ENCODE results near the gene RAD51D. TPM values are rescaled to one million over a fixed set of nuclear protein-coding genes. Genes with fewer than 3 reads are reported as not detected.
"Not testable (repeated sequence)": the region's sequence is repeated elsewhere in the genome, so short reads cannot be mapped to it uniquely, and the experiment has no call there.

The RAD51D gene
- total RNA-seq, 1 donor from 2014 or later, result 34.9 TPM

DNA sequence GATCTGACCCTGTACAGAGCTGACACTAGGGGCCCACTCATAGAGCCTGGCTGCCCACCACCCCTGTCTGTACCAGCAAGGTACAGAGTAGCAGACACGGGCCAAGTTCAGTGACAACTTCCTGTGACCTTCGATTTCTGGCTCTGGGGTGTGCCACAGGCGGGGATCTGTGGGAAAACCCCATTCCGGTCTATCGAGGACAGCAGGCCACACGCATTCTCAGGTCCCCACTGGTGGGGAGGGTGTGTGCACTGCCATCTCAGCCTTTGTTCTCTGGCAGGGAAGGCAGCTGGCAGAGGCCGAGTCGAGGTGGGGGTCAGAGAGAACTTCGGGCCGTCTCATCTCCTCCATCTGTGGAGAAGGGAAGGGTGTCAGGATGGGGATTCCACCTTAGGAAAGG, 12.4 kb upstream of the RAD51D start:
- H3K36me3 Mint-ChIP-seq (ENCODE audit: low read depth), result peaks cover 56% of the 10 kb centered on the region
- H3K4me3 Mint-ChIP-seq, result no peak overlapping the region
- intact Hi-C loops (cut with micrococcal nuclease), result no loop called here
- DNase-seq (ENCODE audit: low spot score), result no peak
- no peaks in the 10 kb centered on the region for H3K9me3 Mint-ChIP-seq
- H3K4me1 Mint-ChIP-seq (ENCODE audit: low read depth), result peaks cover 11% of the 10 kb centered on the region
- no peak overlapping the region for H3K27ac Mint-ChIP-seq
- no peaks in the 10 kb centered on the region for H3K27me3 Mint-ChIP-seq (ENCODE audit: insufficient read depth)

DNA sequence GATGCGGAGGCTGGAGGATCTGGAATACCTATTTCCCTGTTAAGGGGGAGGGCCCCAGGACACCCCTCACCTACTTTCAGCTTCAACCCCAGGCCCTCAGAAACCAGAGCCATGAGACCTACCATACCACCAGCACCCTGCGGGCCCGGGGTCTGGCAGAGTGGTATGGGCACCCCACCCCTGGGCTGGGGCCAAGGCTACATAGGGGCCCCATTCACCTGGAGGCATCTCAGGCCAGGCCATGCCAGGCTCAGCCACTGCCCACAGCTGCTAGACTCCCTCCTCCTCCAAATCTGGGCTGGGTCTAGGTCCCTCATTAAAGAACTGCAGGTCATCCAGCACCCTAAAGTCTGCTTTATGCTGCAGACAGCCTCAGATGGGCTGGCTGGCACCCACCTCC, 10.7 kb upstream of the RAD51D start:
- Mint-ChIP-seq H3K27ac (no peak overlapping the region), H3K4me1 (ENCODE audit: low read depth) (peaks cover 6% of the 10 kb centered on the region), H3K9me3 (no peaks in the 10 kb centered on the region), H3K27me3 (ENCODE audit: insufficient read depth) (no peaks in the 10 kb centered on the region), H3K4me3 (no peak overlapping the region), H3K36me3 (ENCODE audit: low read depth) (peaks cover 41% of the 10 kb centered on the region)
- DNase-seq (ENCODE audit: low spot score), result no peak
- intact Hi-C loops (cut with micrococcal nuclease), result no loop called here

GRCh38 chr17:35129973-35130351, 10.3 kb upstream of the RAD51D start:
- H3K4me3 Mint-ChIP-seq, result no peak overlapping the region
- H3K9me3 Mint-ChIP-seq, result no peaks in the 10 kb centered on the region
- no peak overlapping the region for H3K27ac Mint-ChIP-seq
- peaks cover 6% of the 10 kb centered on the region for H3K4me1 Mint-ChIP-seq (ENCODE audit: low read depth)
- DNase-seq (ENCODE audit: low spot score), result no peak
- peaks cover 37% of the 10 kb centered on the region for H3K36me3 Mint-ChIP-seq (ENCODE audit: low read depth)
- intact Hi-C loops (cut with micrococcal nuclease), result no loop called here
- H3K27me3 Mint-ChIP-seq (ENCODE audit: insufficient read depth), result no peaks in the 10 kb centered on the region

DNA sequence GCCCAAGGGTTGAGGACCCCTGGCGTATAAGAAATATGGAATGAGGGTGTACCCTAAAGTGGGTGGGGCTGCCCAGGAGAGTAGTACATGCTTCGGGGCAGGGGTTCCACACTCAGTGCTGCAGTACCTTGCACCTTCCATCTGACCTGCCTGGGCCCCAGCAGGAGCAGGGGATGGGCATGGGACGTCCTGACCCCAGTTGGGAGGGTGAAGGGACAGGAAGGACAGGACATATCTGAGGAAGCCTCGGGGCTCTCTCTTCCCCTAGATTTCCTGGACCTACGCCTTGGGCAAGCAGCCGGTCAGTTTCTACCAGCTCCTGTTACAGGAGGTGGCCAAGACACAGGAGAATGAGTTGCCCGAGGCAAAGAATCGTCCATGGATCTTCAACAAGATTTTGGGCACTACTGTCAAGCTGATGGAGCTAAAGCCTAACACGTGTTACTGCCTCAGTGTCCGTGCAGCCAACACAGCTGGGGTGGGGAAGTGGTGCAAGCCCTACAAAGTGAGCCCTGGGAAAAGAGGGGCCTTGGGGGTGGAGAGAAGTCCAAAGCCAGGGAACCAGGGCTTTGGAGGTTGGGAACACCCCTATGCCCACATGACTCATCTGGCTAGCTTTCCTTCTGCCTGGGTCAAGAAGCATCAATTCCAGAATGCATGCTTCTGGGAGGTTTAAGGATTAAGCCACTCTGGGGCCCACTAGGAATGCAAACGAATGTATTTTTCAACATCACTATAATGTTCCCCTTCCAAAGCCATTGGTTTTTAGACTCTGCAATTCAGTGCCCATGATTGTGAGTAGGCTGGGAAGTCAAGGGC, 9.7 kb upstream of the RAD51D start:
- Mint-ChIP-seq H3K36me3 (ENCODE audit: low read depth) (peaks cover 33% of the 10 kb centered on the region), H3K4me3 (no peak overlapping the region), H3K27ac (no peak overlapping the region), H3K27me3 (ENCODE audit: insufficient read depth) (no peaks in the 10 kb centered on the region), H3K9me3 (no peaks in the 10 kb centered on the region), H3K4me1 (ENCODE audit: low read depth) (peaks cover 6% of the 10 kb centered on the region)
- DNase-seq (ENCODE audit: low spot score), result no peak
- intact Hi-C loops (cut with micrococcal nuclease), result no loop called here

DNA sequence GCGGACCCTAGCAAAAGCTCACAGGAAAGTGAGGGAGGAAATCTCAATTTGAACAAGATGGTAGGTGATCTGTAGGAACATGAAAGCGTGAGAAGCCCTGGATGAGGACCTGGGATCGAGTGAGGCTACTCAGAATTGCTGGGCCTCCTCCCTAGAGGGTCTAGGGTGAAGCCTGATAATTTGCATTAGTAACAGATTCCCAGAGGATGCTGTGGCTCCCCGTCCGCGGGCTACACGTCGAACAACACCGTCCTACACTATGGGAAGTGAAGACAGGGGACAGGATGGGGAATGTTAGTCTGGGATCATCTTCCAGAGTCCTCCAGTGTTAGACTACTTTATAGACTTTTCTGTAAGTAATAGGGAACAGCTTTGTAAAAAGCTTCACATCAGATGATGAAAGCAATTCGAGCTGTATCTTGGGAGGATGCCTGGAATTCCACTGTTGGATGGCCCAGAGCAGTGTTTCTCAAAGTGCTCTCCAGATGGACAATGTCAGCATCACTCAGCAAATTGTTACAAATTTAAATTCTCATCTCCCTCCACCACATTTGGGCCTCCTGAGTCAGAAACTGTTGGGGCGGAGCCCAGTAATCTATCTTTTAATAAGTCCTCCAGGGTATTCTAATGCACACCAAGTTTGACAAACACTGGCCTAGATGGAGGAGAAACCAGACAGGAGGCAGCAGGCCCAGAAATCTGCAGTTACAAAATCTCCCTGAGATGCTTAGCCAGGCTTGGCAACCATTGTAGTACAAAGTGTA, 8.3 kb upstream of the RAD51D start:
- no peak overlapping the region for H3K27ac Mint-ChIP-seq
- intact Hi-C loops (cut with micrococcal nuclease), result no loop called here
- H3K4me1 Mint-ChIP-seq (ENCODE audit: low read depth), result peaks cover 6% of the 10 kb centered on the region
- DNase-seq (ENCODE audit: low spot score), result no peak
- no peaks in the 10 kb centered on the region for H3K27me3 Mint-ChIP-seq (ENCODE audit: insufficient read depth)
- no peaks in the 10 kb centered on the region for H3K9me3 Mint-ChIP-seq
- peaks cover 20% of the 10 kb centered on the region for H3K36me3 Mint-ChIP-seq (ENCODE audit: low read depth)
- H3K4me3 Mint-ChIP-seq, result no peak overlapping the region

GRCh38 chr17:35121315-35121714, 1.7 kb upstream of the RAD51D start, which contains the start of gene FNDC8:
FNDC8 (plus strand) TSS chr17:35121615; CDS start chr17:35121694, 79 bp downstream.
- Mint-ChIP-seq H3K36me3 (ENCODE audit: low read depth) (peaks cover 5% of the 10 kb centered on the region), H3K4me1 (ENCODE audit: low read depth) (peaks cover 16% of the 10 kb centered on the region), H3K4me3 (peak within 1 kb of the TSS; percentile 56), H3K27me3 (ENCODE audit: insufficient read depth) (no peaks in the 10 kb centered on the region), H3K9me3 (no peaks in the 10 kb centered on the region), H3K27ac (peak within 1 kb of the TSS; percentile 52)
- DNase-seq (ENCODE audit: low spot score), result no peak
- intact Hi-C loops (cut with micrococcal nuclease), result no loop called here

DNA sequence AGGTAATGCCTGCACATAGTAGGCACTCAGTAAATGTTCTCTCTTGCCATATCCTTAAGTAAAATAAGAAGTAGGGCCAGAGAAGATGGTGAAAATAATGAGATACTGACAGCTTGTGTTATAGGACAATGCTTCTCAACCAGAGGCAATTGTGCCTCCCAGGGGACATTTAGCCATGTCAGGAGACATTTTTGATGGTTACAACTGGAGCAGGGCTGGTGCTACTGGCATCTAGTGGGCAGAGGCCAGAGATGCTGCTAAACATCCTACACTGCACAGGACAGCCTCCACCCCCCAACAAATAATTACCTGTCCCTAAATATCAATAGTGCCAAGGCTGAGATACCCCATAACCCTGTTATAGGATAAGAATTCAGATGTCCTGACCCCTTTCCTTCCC, 1.7 kb downstream of the RAD51D start:
- H3K4me3 Mint-ChIP-seq, result peak overlapping the region; percentile 88
- DNase-seq (ENCODE audit: low spot score), result peak; percentile 16
- H3K4me1 Mint-ChIP-seq (ENCODE audit: low read depth), result peaks cover 36% of the 10 kb centered on the region
- intact Hi-C loops (cut with micrococcal nuclease), result loop anchor here (1.0 kb wide), 1 partner anchor 698 kb away; no protein-coding TSS in a partner anchor
- H3K36me3 Mint-ChIP-seq (ENCODE audit: low read depth), result peaks cover 13% of the 10 kb centered on the region
- H3K27ac Mint-ChIP-seq, result peak overlapping the region; percentile 18
- H3K27me3 Mint-ChIP-seq (ENCODE audit: insufficient read depth), result no peaks in the 10 kb centered on the region
- no peaks in the 10 kb centered on the region for H3K9me3 Mint-ChIP-seq

DNA sequence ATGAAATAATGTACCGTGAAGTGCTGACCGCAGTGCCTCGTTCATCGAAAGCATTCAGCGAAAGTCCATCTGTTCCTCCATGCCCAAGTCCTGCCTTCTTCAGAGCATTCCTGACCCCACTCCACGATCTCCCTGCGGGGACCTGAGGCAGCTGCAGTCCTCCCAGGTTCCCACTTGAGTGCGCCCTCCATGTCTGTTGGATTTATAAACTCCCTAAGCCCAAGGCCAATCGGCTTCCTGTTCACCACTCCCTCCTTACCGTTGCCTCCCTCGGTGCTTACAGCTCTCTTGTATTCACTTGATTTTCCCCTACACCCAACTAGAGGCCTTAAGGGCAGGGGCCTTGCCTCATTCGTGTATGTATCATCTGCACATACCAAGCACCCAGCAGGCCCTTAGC, 2.8 kb downstream of the RAD51D start:
- Mint-ChIP-seq H3K4me3 (no peak overlapping the region), H3K36me3 (ENCODE audit: low read depth) (peaks cover 13% of the 10 kb centered on the region), H3K27ac (no peak overlapping the region), H3K27me3 (ENCODE audit: insufficient read depth) (no peaks in the 10 kb centered on the region), H3K9me3 (no peaks in the 10 kb centered on the region), H3K4me1 (ENCODE audit: low read depth) (peaks cover 40% of the 10 kb centered on the region)
- DNase-seq (ENCODE audit: low spot score), result no peak
- intact Hi-C loops (cut with micrococcal nuclease), result no loop called here

- H3K27ac Mint-ChIP-seq; intact Hi-C loops (cut with micrococcal nuclease): not testable (repeated sequence)
Measured at GRCh38 chr17:35110791-35111190, 8.9 kb downstream of the RAD51D start.

DNA sequence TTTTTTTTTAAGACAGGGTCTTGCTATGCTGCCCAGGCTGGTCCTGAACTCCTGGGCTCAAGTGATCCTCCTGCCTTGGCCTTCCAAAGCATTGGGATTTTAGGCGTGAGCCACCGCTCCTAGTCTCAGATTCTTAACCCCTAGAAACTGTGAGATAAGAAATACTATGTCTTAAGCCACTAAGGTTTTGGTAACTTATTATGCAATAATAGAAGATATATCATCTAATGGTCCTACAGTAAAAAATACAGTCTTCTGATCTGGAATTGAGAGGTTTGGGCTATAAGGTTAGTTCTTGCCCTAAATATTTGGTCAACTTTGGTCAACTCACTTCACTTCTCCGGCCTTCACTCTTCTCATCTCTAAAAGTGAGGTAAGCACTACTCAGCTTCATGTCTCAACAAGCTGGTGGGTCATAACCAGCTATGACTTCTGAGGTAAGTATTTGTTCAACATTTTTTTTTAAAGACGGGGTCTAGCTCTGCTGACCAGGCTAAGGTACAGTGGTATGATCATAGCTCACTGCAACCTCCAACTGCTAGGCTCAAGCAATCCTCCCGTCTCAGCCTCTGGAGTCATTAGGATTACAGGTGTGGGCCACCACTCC, 14.7 kb downstream of the RAD51D start:
- Mint-ChIP-seq H3K4me1 (ENCODE audit: low read depth) (no peaks in the 10 kb centered on the region), H3K27me3 (ENCODE audit: insufficient read depth) (no peaks in the 10 kb centered on the region), H3K4me3 (no peak overlapping the region), H3K36me3 (ENCODE audit: low read depth) (peaks cover 34% of the 10 kb centered on the region), H3K27ac (no peak overlapping the region), H3K9me3 (no peaks in the 10 kb centered on the region)
- intact Hi-C loops (cut with micrococcal nuclease), result no loop called here
- no peak for DNase-seq (ENCODE audit: low spot score)

More at GRCh38 chr17:35110791-35111190, 8.9 kb downstream of the RAD51D start:
- DNase-seq (ENCODE audit: low spot score); H3K9me3 Mint-ChIP-seq; H3K4me3 Mint-ChIP-seq; H3K27me3 Mint-ChIP-seq (ENCODE audit: insufficient read depth): not testable (repeated sequence)
- Mint-ChIP-seq H3K36me3 (ENCODE audit: low read depth) (peaks cover 25% of the 10 kb centered on the region), H3K4me1 (ENCODE audit: low read depth) (peaks cover 19% of the 10 kb centered on the region)

GRCh38 chr17:35103271-35103670, 16.4 kb downstream of the RAD51D start:
- no peak for DNase-seq (ENCODE audit: low spot score)
- intact Hi-C loops (cut with micrococcal nuclease), result no loop called here
- Mint-ChIP-seq H3K27ac (no peak overlapping the region), H3K27me3 (ENCODE audit: insufficient read depth) (no peaks in the 10 kb centered on the region), H3K9me3 (no peaks in the 10 kb centered on the region), H3K4me1 (ENCODE audit: low read depth) (no peaks in the 10 kb centered on the region), H3K4me3 (no peak overlapping the region), H3K36me3 (ENCODE audit: low read depth) (peaks cover 38% of the 10 kb centered on the region)

- no peak for DNase-seq (ENCODE audit: low spot score)
- Mint-ChIP-seq H3K27ac (peak overlapping the region; percentile 34), H3K4me3 (no peak overlapping the region), H3K9me3 (no peaks in the 10 kb centered on the region), H3K27me3 (ENCODE audit: insufficient read depth) (no peaks in the 10 kb centered on the region), H3K36me3 (ENCODE audit: low read depth) (peaks cover 35% of the 10 kb centered on the region), H3K4me1 (ENCODE audit: low read depth) (no peaks in the 10 kb centered on the region)
- intact Hi-C loops (cut with micrococcal nuclease), result no loop called here
Measured at GRCh38 chr17:35101725-35102124, 17.9 kb downstream of the RAD51D start.

DNA sequence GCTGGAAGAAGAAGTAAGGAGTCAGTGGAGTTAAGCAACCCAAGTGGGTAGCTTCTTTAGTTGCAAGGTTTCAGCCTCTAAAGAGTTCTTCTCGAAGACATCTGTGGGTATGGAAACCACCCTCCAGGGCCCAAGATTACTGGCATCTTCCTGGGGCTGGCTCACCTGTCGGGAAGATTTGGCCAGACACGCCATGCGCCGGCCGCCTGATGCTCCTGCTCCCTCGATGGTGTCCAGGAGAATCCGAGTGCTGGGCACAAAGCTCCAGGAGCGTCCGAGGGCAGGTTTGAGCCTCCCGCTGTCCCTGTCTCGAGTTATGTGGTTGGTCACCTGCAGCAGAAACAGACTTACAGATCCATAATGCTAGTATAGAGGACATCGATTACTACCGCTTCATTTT, 18.6 kb downstream of the RAD51D start:
- no peak for DNase-seq (ENCODE audit: low spot score)
- intact Hi-C loops (cut with micrococcal nuclease), result no loop called here
- Mint-ChIP-seq H3K4me1 (ENCODE audit: low read depth) (no peaks in the 10 kb centered on the region), H3K27ac (no peak overlapping the region), H3K4me3 (no peak overlapping the region), H3K9me3 (no peaks in the 10 kb centered on the region), H3K27me3 (ENCODE audit: insufficient read depth) (no peaks in the 10 kb centered on the region), H3K36me3 (ENCODE audit: low read depth) (peaks cover 30% of the 10 kb centered on the region)
